T-helper 17 cell (primary cell): Measurements from ENCODE around the gene CES3. TPM values are rescaled to one million over a fixed set of nuclear protein-coding genes. Genes with fewer than 3 reads are reported as not detected.

Source experiments
- ATAC-seq: fragments of 150-1000 bp; cut with Tn5 transposase; 2 replicates; pipeline ENCODE4 v1.10.0; 2021; ENCODE audit warnings: mild to moderate bottlenecking, moderate library complexity
- DNase-seq, 3 donors: peaks; one replicate each; pipeline versions ENCODE4 v3.0.0 to v3.0.0-alpha.2; 2020 to 2021
- H3K9me3 ChIP-seq: one replicate; pipeline ENCODE4 v1.7.0; 2013; ENCODE audit warnings: low read length, mild to moderate bottlenecking; ENCODE audit not compliant: control insufficient read depth, poor library complexity, severe bottlenecking
- H3K27ac Mint-ChIP-seq: one replicate; pipeline ENCODE4 v1.8.0; 2022; ENCODE audit warnings: mild to moderate bottlenecking, moderate library complexity, mixed read lengths
- H3K27me3 Mint-ChIP-seq: one replicate; pipeline ENCODE4 v1.8.0; 2022; ENCODE audit warnings: mixed read lengths
- H3K36me3 Mint-ChIP-seq: one replicate; pipeline ENCODE4 v1.8.0; 2022; ENCODE audit warnings: low read depth, mixed read lengths
- H3K4me1 Mint-ChIP-seq: one replicate; pipeline ENCODE4 v1.8.0; 2022; ENCODE audit warnings: mild to moderate bottlenecking, mixed read lengths
- H3K4me3 Mint-ChIP-seq: one replicate; pipeline ENCODE4 v1.8.0; 2022; ENCODE audit warnings: mild to moderate bottlenecking, moderate library complexity, mixed read lengths
- total RNA-seq, 4 donors: library from RNA in 2 of 4; stranded (reverse) in 2 of 4; gene quantifications; one replicate each; pipeline ENCODE4 v1.2.3 and lab custom pipeline; 2022 to 2026

The CES3 gene
- total RNA-seq, 2 donors from 2014 or later, result 0.63 to 1.3 TPM

- no peaks in the 10 kb centered on the region for H3K36me3 Mint-ChIP-seq
- no peak overlapping the region for H3K4me3 Mint-ChIP-seq
- H3K27me3 Mint-ChIP-seq, result no peaks in the 10 kb centered on the region
- ATAC-seq (no peak), DNase-seq (no peak)
- peaks cover 9% of the 10 kb centered on the region for H3K4me1 Mint-ChIP-seq
- no peaks in the 10 kb centered on the region for H3K9me3 ChIP-seq
- H3K27ac Mint-ChIP-seq, result no peak overlapping the region
Measured at GRCh38 chr16:67015313-67015731, 54.3 kb downstream of the CES3 start.

- peaks cover 11% of the 10 kb centered on the region for H3K4me1 Mint-ChIP-seq
- H3K9me3 ChIP-seq, result no peaks in the 10 kb centered on the region
- no peak overlapping the region for H3K4me3 Mint-ChIP-seq
- no peaks in the 10 kb centered on the region for H3K36me3 Mint-ChIP-seq
- ATAC-seq (no peak), DNase-seq (no peak)
- no peak overlapping the region for H3K27ac Mint-ChIP-seq
- H3K27me3 Mint-ChIP-seq, result no peaks in the 10 kb centered on the region
Measured at GRCh38 chr16:67016143-67016542, 55.1 kb downstream of the CES3 start.

GRCh38 chr16:67016681-67017420, 55.8 kb downstream of the CES3 start:
- Mint-ChIP-seq H3K4me1 (peaks cover 11% of the 10 kb centered on the region), H3K4me3 (no peak overlapping the region), H3K27me3 (no peaks in the 10 kb centered on the region), H3K36me3 (no peaks in the 10 kb centered on the region), H3K27ac (no peak overlapping the region)
- no peak for DNase-seq
- no peak for ATAC-seq
- no peaks in the 10 kb centered on the region for H3K9me3 ChIP-seq

GRCh38 chr16:67017421-67017750, 56.3 kb downstream of the CES3 start:
- no peaks in the 10 kb centered on the region for H3K9me3 ChIP-seq
- DNase-seq (no peak), ATAC-seq (no peak)
- Mint-ChIP-seq H3K36me3 (no peaks in the 10 kb centered on the region), H3K4me1 (peaks cover 11% of the 10 kb centered on the region), H3K27ac (peak overlapping the region; percentile 59), H3K4me3 (no peak overlapping the region), H3K27me3 (no peaks in the 10 kb centered on the region)

- ATAC-seq, result peak; percentile 95
- no peaks in the 10 kb centered on the region for H3K9me3 ChIP-seq
- no peak overlapping the region for H3K4me3 Mint-ChIP-seq
- DNase-seq, result peak; percentile 59 to 82 (median 74)
- H3K36me3 Mint-ChIP-seq, result no peaks in the 10 kb centered on the region
- peak overlapping the region; percentile 59 for H3K27ac Mint-ChIP-seq
- peaks cover 13% of the 10 kb centered on the region for H3K4me1 Mint-ChIP-seq
- no peaks in the 10 kb centered on the region for H3K27me3 Mint-ChIP-seq
Measured at GRCh38 chr16:67017810-67018488, 56.9 kb downstream of the CES3 start.

GRCh38 chr16:67019171-67019570, 58.1 kb downstream of the CES3 start:
- no peak overlapping the region for H3K4me3 Mint-ChIP-seq
- H3K9me3 ChIP-seq, result no peaks in the 10 kb centered on the region
- peaks cover 12% of the 10 kb centered on the region for H3K4me1 Mint-ChIP-seq
- no peaks in the 10 kb centered on the region for H3K36me3 Mint-ChIP-seq
- H3K27me3 Mint-ChIP-seq, result no peaks in the 10 kb centered on the region
- ATAC-seq, result no peak
- DNase-seq, result no peak
- no peak overlapping the region for H3K27ac Mint-ChIP-seq

- DNase-seq (no peak), ATAC-seq (no peak)
- no peaks in the 10 kb centered on the region for H3K27me3 Mint-ChIP-seq
- H3K9me3 ChIP-seq, result no peaks in the 10 kb centered on the region
- no peaks in the 10 kb centered on the region for H3K36me3 Mint-ChIP-seq
- H3K27ac Mint-ChIP-seq, result no peak overlapping the region
- H3K4me1 Mint-ChIP-seq, result peaks cover 8% of the 10 kb centered on the region
- no peak overlapping the region for H3K4me3 Mint-ChIP-seq
Measured at GRCh38 chr16:67021321-67021720, 60.3 kb downstream of the CES3 start.

- H3K4me1 Mint-ChIP-seq, result peaks cover 8% of the 10 kb centered on the region
Measured at GRCh38 chr16:67022531-67023214, 61.6 kb downstream of the CES3 start.

GRCh38 chr16:67023689-67024088, 62.6 kb downstream of the CES3 start:
- H3K4me3 Mint-ChIP-seq, result no peak overlapping the region
- no peak for ATAC-seq
- no peak for DNase-seq
- H3K27ac Mint-ChIP-seq, result no peak overlapping the region
- H3K4me1 Mint-ChIP-seq, result peaks cover 8% of the 10 kb centered on the region
- H3K27me3 Mint-ChIP-seq, result no peaks in the 10 kb centered on the region
- H3K36me3 Mint-ChIP-seq, result no peaks in the 10 kb centered on the region
- no peaks in the 10 kb centered on the region for H3K9me3 ChIP-seq

More at GRCh38 chr16:67022531-67023214, 61.6 kb downstream of the CES3 start:
- H3K27me3 Mint-ChIP-seq, result no peaks in the 10 kb centered on the region
- ATAC-seq, result no peak
- no peak for DNase-seq
- peak overlapping the region; percentile 41 for H3K27ac Mint-ChIP-seq
- H3K9me3 ChIP-seq, result no peaks in the 10 kb centered on the region
- no peaks in the 10 kb centered on the region for H3K36me3 Mint-ChIP-seq
- H3K4me3 Mint-ChIP-seq, result no peak overlapping the region

Other genes starting within 250 kb of the CES3 start
- 10 to 100 TPM; 77.5 to 97.1 TPM for gene DYNC1LI2, start 209.7 kb upstream of the CES3 start, total RNA-seq
- under 1 TPM in 1 of 2 donors, not detected in 1; 0.40 TPM for gene TERB1, start 159.7 kb upstream of the CES3 start, total RNA-seq
- gene NAE1, start 130.3 kb upstream of the CES3 start, total RNA-seq, result 10 to 100 TPM; 63.0 to 78.7 TPM
- gene CA7, start 116.9 kb upstream of the CES3 start, total RNA-seq, result not detected
- gene PDP2, start 80.8 kb upstream of the CES3 start, total RNA-seq, result 1 to 10 TPM; 5.8 to 8.9 TPM
- gene CDH16, start 42.4 kb upstream of the CES3 start, total RNA-seq, result not detected
- gene RRAD, start 35.7 kb upstream of the CES3 start, total RNA-seq, result under 1 TPM; 0.52 to 0.67 TPM
- 10 to 100 TPM; 50.3 to 51.0 TPM for gene CIAO2B, start 26.9 kb upstream of the CES3 start, total RNA-seq
- gene CES2, start 25.8 kb upstream of the CES3 start, total RNA-seq, result 10 to 100 TPM; 33.1 to 36.8 TPM
- 10 to 100 TPM; 17.8 to 20.0 TPM for gene CES4A, start 27.3 kb downstream of the CES3 start, total RNA-seq
- 10 to 100 TPM; 78.5 to 85.4 TPM for gene CBFB, start 67.9 kb downstream of the CES3 start, total RNA-seq
- gene PHAF1, start 148.7 kb downstream of the CES3 start, total RNA-seq, result 10 to 100 TPM; 11.9 to 17.0 TPM
- 1 to 10 TPM; 7.0 to 8.1 TPM for gene B3GNT9, start 189.7 kb downstream of the CES3 start, total RNA-seq
- 100 to 1,000 TPM in 1 of 2 donors, 10 to 100 TPM in 1; 92.7 to 103 TPM for gene TRADD, start 198.6 kb downstream of the CES3 start, total RNA-seq
- gene FBXL8, start 198.7 kb downstream of the CES3 start, total RNA-seq, result 10 to 100 TPM; 50.0 to 55.1 TPM
- gene HSF4, start 203.5 kb downstream of the CES3 start, total RNA-seq, result 10 to 100 TPM; 54.5 to 80.9 TPM
- gene NOL3, start 209.3 kb downstream of the CES3 start, total RNA-seq, result 1 to 10 TPM; 4.3 to 5.5 TPM
- 10 to 100 TPM; 16.0 to 19.7 TPM for gene MATCAP1, start 222.7 kb downstream of the CES3 start, total RNA-seq
- gene EXOC3L1, start 228.9 kb downstream of the CES3 start, total RNA-seq, result not detected
- 10 to 100 TPM; 64.6 to 75.1 TPM for gene E2F4, start 230.9 kb downstream of the CES3 start, total RNA-seq
- gene ELMO3, start 237.9 kb downstream of the CES3 start, total RNA-seq, result 1 to 10 TPM; 2.4 TPM